PC-9 (cell line): Measurements from ENCODE around the gene REL.

Experiments
- EZH2 ChIP-seq: fragments of 200-600 bp; sonication (generic); IDR thresholded peaks from 2 replicates; pipeline ENCODE4 v1.8.0; 2017; ENCODE audit warnings: antibody characterized with exemption, low read depth
- TF ChIP-seq, protein P1 (sequence below): fragments of 200-600 bp; sonication (generic); conservative IDR thresholded peaks from 2 replicates; pipeline ENCODE4 v1.6.1; 2017; ENCODE audit warnings: mixed run types, antibody characterized with exemption, mild to moderate bottlenecking, moderate library complexity

DNA sequence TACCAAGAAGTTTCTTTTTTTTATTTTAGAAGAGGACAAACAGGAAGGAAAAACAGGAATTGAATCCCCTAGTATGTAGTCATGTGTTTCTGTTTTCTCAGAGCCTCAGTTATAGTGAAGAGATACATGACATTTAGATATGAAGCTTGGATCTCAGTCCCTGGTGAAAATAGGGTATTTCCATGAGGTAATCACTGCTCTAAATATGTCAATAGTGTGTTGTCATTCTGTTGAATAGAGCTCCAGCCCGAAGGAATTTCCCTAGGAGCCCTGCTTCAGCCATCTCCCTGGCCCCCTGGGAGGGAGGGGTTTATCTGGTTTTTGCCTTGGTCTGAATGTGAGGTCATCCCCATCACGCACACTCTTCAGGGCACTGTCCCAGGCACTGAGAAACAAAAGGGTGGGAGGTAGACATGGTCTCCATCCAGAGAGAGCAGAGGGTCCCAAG, 47.1 kb upstream of the REL start:
- TF ChIP-seq, protein P1, sequence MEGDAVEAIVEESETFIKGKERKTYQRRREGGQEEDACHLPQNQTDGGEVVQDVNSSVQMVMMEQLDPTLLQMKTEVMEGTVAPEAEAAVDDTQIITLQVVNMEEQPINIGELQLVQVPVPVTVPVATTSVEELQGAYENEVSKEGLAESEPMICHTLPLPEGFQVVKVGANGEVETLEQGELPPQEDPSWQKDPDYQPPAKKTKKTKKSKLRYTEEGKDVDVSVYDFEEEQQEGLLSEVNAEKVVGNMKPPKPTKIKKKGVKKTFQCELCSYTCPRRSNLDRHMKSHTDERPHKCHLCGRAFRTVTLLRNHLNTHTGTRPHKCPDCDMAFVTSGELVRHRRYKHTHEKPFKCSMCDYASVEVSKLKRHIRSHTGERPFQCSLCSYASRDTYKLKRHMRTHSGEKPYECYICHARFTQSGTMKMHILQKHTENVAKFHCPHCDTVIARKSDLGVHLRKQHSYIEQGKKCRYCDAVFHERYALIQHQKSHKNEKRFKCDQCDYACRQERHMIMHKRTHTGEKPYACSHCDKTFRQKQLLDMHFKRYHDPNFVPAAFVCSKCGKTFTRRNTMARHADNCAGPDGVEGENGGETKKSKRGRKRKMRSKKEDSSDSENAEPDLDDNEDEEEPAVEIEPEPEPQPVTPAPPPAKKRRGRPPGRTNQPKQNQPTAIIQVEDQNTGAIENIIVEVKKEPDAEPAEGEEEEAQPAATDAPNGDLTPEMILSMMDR, result no peak
- TF ChIP-seq EZH2, result no peak
